Activated CD8-positive, alpha-beta memory T cell treated with anti-CD3 and anti-CD28 coated beads, Interleukin-2, amount 50 U/mL, for 4 hours (primary cell): ENCODE data around the gene DTD1.

Experiments
- DNase-seq: peaks from one replicate; pipeline ENCODE4 v3.0.0-alpha.2; 2020

Gene DTD1

DNA sequence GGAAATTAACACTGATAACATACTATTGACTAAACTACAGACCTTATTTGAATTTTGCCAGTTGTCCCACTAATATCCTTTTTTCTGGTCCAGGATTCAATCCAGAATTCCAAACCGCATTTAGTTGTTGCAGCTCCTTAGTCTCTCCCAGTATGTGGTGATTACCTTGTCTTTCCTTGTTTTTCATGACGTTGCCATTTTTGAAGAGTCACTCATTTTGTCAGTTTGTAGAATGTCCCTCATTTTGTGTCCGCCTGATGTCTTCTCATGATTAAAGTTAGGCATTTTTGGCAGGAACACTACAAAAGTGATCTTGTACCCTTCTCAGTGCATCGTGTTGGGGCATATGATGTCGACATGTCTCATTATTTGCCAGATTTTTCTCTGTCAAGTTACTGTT, 33.1 kb downstream of the DTD1 start:
- DNase-seq: no peak

GRCh38 chr20:18623156-18623910, 35.5 kb downstream of the DTD1 start:
- DNase-seq: no peak

DNA sequence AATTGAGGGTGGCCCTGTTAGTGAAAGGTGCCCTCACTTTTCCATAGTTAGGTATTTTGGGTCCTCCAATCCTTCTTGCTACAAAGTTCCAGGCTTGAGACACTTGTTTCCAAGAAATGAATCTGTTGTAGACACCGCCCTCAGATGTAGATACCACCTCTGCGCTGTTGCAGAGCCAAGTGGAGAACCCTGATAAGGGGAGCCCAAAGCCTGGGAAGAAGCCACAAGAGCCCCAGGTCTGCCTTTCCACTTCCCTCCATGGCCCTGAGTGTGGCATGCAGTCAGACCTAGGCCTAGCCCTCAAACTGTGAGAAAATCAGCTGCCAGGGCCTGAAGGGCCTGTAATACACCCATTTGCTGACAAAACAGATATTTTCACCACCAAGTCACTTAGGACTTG, 37.1 kb downstream of the DTD1 start:
- no peak for DNase-seq

- no peak for DNase-seq
These were observed 38.2 kb downstream of the DTD1 start for GRCh38 chr20:18625907-18626655.

DNA sequence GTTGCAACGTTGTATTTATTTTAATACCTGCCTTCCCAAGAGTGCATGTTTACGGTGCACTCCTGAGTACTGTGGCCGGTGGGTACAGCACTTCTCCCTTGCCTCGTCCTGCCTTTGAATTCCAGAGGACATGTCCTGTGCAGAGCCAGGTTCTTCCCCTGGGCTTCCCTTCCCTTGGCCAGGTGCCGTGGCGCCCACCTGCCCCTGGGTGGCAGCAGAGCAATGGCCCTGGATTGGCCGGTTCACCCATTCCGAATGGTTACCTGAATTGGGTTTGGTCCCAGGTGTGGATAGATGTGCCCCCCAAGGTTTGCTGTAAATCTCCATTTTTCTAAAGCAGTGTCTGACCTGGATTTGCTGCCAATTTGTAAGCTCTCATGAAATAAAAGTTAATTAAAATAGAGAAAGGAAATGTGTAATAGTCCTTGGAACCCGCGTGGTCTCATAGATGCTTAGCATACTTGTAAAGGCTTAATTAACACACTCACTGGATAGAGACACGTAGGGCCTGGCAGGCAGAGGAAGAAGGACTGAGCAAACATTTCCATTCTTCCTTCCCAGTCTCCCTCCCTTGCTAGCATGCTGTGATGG, 40.6 kb downstream of the DTD1 start:
- peak; percentile 19 for DNase-seq

GRCh38 chr20:18632196-18632789, 44.4 kb downstream of the DTD1 start:
- DNase-seq: peak; percentile 51

- no peak for DNase-seq
These were observed 45.6 kb downstream of the DTD1 start for GRCh38 chr20:18633411-18633810.

DNA sequence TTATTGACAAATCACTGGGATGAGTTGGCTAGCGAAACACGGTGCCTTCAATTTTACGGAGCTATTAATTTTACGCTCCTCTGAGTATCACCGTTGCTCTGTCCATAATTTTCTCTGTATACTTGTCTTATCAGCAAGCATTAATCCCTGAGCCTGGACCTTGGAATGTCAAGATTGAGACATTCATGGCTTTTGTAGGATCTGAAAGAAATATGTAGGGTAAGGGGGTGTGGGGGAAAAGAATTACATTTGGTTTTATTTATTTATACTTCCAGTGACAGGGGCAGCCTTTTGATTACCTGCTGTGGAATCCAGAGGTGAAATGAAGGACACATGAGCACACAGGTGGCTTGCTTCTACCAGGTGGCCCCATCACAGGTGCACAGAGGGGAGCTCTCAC, 46.6 kb downstream of the DTD1 start:
- DNase-seq: no peak

- no peak for DNase-seq
These were observed 47.5 kb downstream of the DTD1 start for GRCh38 chr20:18635380-18635779.

DNA sequence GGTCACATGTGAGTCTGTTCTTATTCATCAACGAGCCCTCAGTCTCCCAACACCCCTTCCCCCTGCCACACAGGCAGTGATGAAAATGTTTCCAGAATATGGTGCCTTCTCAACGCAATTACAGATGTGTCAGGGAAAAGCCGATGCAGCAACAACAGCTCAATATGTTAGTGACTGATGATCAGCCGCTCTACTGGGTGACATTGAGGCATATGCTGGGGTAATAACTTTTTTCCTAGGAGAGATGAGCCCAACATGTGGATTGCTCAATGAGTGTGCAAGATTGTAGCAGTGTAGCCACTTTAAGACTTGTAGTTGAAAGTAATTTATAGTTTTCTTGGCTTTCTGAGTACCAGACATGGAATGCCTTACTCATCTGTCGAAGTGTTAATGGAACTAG, 49.4 kb downstream of the DTD1 start:
- no peak for DNase-seq

GRCh38 chr20:18638768-18639167, 50.9 kb downstream of the DTD1 start:
- DNase-seq: no peak

DNA sequence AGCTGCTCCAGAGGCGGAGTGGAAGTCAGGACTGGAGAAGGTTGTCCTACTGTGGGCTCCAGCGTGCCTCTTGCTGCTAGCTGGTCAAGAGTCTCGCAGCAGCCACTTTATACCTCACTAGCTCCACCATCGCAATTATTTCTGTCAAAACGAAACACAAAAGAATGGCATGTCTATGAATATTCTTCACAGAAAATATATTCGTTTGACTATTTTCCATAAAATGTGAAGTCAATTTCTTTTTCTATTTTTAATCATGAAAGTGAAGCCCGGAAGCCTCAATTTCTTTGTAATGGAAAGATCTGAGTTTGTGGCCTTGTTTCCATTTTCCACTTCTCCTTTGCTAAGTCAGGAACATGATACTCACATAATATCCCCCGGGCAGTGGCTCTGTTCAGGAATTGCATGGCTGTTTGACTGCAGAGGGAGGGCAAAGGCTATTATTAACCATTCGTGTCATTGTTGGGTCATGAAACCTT, 51.7 kb downstream of the DTD1 start:
- no peak for DNase-seq

GRCh38 chr20:18645196-18645745, 57.4 kb downstream of the DTD1 start:
- DNase-seq: no peak

- no peak for DNase-seq
These were observed 58.0 kb downstream of the DTD1 start for GRCh38 chr20:18645851-18646250.

- DNase-seq: no peak
These were observed 59.9 kb downstream of the DTD1 start for GRCh38 chr20:18647777-18648176.

GRCh38 chr20:18650224-18650623, 62.4 kb downstream of the DTD1 start:
- DNase-seq: no peak

DNA sequence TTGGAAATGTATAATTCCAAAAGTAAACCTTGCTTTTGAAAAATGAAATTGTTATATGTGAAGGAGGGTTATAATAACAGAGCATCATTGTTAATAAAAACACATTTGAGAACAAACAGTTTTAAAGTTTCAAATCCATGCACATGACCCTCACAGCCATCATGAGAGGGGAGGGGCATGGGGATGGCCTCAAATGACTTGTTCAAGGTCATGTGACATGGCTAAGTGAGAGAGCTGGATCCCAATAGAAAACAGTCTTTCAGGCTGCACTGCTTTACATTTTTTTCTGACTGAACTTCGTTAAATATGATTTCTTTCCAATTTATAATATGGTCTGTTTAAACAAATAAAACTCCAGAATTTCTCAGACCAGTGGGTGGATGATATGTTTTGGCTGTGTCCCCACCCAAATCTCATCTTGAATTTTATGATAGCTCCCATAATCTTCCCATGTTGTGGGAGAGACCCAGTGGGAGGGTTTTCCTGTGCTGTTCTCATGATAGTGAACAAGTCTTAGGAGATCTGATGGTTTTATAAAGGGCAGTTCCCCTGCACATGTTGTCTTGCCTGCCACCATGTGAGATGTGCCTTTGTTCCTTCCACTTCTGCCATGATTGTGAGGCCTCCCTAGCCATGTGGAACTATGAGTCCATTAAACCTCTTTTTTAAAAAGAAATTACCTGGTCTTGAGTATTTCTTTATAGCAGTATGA, 66.0 kb downstream of the DTD1 start:
- no peak for DNase-seq

- DNase-seq: no peak
These were observed 66.6 kb downstream of the DTD1 start for GRCh38 chr20:18654448-18654773.

DNA sequence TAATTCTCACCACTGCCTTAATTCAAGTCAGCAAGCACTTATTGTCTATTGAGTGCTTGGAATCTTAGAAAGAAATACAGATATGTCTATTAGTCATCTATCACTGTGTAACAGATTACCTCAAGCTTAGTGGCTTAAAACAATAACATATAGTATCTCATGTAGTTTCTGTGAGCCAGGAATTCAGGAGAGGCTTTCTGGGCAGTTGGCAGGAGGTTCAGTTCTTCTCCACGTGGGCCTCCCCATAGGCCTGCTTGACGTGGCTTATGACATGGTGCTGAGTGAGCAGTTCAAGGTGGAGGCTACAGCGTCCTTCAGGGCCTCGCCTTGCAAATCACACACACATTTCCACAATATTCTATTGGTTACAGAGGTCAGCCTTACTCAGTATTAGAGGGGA, 69.7 kb downstream of the DTD1 start:
- no peak for DNase-seq

GRCh38 chr20:18662279-18663040, 74.6 kb downstream of the DTD1 start:
- DNase-seq: no peak

DNA sequence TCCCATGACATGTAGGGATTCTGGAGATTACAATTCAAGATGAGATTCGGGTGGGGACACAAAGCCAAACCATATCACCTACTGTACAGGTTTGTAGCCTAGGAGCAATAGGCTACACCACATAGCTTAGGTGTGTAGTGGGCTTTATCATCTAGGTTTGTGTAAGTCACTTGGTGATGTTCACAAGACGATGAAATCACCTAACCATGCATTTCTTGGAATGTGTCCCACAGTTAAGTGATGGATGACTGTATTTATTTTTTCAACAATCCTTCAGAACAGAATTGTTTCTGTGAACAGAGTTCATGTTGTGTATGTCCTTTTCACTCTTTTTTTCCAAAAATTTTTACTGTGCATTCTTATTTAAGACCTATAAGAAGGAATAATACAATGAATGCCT, 76.1 kb downstream of the DTD1 start:
- DNase-seq: no peak

DNA sequence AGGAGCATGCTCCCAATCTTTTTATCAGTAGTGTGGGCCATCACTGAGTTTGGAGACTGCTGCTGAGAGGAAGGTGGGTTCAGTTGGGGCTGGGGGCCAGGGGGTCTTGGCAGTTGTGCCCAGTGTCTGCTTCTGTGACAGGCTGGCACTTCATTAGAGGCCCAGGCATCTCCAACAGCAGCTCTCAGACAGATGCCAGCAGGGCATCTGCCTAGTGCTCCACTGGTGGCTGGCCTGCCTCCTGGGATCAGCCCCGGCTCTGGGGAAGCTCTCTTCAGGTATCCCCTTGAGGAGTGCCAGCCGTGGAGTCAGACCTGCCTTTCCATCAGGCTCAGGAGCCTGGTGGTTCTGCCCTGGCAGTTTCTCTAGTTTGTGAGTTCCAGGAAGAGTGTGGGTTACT, 77.3 kb downstream of the DTD1 start:
- DNase-seq: no peak
